OCI-LY7 (cell line): Measurements from ENCODE around the gene NXF1.
"Not testable (repeated sequence)": the region's sequence is repeated elsewhere in the genome, so short reads cannot be mapped to it uniquely, and the experiment has no call there.

ENCODE experiments used
- EZH2phosphoT487 ChIP-seq: fragments of 200-600 bp; sonication (generic); IDR thresholded peaks from 2 replicates; pipeline ENCODE4 v1.6.1; 2018; ENCODE audit warnings: low read depth, borderline replicate concordance, mild to moderate bottlenecking, mixed run types, antibody characterized with exemption, low read length, moderate library complexity, mixed read lengths
- TF ChIP-seq, protein P1 (sequence below): fragments of 200-600 bp; sonication (generic); conservative IDR thresholded peaks from 2 replicates; pipeline ENCODE4 v1.5.1; 2014; ENCODE audit warnings: mild to moderate bottlenecking, antibody characterized with exemption, low read length, moderate library complexity, mixed read lengths

GRCh38 chr11:62760867-62761227 lies 44.4 kb downstream of the NXF1 start:
- TF ChIP-seq, protein P1, sequence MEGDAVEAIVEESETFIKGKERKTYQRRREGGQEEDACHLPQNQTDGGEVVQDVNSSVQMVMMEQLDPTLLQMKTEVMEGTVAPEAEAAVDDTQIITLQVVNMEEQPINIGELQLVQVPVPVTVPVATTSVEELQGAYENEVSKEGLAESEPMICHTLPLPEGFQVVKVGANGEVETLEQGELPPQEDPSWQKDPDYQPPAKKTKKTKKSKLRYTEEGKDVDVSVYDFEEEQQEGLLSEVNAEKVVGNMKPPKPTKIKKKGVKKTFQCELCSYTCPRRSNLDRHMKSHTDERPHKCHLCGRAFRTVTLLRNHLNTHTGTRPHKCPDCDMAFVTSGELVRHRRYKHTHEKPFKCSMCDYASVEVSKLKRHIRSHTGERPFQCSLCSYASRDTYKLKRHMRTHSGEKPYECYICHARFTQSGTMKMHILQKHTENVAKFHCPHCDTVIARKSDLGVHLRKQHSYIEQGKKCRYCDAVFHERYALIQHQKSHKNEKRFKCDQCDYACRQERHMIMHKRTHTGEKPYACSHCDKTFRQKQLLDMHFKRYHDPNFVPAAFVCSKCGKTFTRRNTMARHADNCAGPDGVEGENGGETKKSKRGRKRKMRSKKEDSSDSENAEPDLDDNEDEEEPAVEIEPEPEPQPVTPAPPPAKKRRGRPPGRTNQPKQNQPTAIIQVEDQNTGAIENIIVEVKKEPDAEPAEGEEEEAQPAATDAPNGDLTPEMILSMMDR = not testable (repeated sequence)
- not testable (repeated sequence) for TF ChIP-seq EZH2phosphoT487
